Measurements from ENCODE around the gene PSG7.
A peak's percentile ranks its signal among the peaks of the same experiment; 100 is the strongest.
"Not testable (repeated sequence)": the region's sequence is repeated elsewhere in the genome, so short reads cannot be mapped to it uniquely, and the experiment has no call there.

PSG7 gene

GRCh38 chr19:42916931-42917330, 20.1 kb downstream of the PSG7 start:
- not testable (repeated sequence) for DNase-seq (ENCODE audit: low read depth in 2 of 2)

DNA sequence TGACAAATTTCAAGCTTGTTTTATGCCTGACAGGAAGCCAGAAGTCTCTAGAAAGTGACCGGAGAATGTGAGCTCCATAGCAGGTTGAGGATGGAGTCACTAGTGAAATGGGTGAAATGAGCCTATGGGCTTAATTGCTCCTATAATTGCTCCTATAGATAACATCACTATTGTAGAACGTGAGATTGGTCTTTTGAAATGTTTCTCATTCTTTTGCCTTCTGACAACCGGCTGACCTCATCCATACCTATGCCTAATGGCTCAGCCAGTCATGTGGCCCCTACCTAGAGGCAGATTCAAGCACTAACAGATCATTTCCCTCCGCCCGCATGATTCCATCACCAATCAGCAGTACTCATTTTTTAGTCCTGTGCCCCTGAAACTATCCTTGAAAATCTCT, 23.5 kb downstream of the PSG7 start:
- not testable (repeated sequence) for DNase-seq (ENCODE audit: low read depth in 2 of 2)

DNA sequence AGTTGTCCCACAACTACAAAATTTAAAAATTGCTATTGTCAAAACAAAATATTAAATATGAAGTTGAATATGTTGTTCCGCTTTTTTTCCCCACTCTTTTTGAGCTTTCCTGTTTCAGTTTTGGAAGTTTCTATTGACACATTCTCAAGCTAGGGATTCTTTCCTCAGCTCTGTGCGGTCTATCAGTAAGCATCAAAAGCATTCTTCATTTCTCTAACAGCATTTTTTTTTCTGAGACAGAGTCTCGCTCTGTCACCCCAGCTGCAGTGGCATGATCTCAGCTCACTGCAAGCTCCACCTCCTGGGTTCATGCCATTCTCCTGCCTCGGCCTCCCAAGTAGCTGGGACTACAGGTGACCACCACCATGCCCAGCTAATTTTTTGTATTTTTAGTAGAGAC, 24.1 kb downstream of the PSG7 start:
- DNase-seq (ENCODE audit: low read depth in 2 of 2): not testable (repeated sequence)

GRCh38 chr19:42911731-42912130, 25.3 kb downstream of the PSG7 start:
- DNase-seq (ENCODE audit: low read depth in 2 of 2): not testable (repeated sequence)

DNA sequence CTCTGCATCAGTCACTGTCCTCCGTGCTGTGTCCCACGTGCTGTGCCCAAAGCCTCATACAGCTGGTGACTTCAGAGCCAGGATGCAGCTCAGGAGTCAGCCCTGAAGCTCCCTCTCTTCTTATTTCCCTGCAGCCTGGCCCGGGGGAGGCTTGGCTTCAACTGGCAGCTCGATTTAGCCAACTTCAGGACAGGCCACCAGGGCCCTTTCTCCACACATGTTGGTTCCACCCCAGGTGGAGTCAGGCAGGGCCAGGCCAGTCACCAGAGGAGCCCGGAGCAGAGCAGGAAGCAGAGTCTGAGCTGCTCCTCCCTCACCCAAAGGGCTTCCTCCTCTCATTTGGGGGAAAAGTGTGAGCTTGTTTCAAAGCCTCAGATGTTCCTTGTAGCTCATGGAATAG, 30.8 kb downstream of the PSG7 start:
- not testable (repeated sequence) for DNase-seq (ENCODE audit: low read depth in 2 of 2)

GRCh38 chr19:42900561-42900960, 36.4 kb downstream of the PSG7 start:
- DNase-seq (ENCODE audit: low read depth in 2 of 2): not testable (repeated sequence)

DNA sequence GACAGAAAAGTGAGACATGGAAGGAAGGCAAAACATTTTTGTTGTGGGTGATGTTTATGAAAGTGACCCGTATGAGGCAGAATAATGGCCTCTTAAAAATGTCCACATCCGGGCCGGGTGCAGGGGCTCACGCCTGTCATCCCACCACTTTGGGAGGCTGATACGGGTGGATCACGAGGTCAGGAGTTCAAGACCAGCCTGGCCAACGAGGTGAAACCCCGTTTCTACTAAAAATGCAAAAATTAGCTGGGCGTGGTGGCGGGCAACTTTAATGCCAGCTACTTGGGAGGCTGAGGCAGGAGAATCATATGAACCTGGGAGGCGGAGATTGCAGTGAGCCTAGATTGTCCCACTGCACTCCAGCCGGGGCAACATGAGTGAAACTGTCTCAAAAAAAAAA, 37.3 kb downstream of the PSG7 start:
- DNase-seq (ENCODE audit: low read depth in 2 of 2): not testable (repeated sequence)

- not testable (repeated sequence) for DNase-seq (ENCODE audit: low read depth in 2 of 2)
These were observed 37.9 kb downstream of the PSG7 start for GRCh38 chr19:42899110-42899509.

GRCh38 chr19:42898656-42899055, 38.4 kb downstream of the PSG7 start:
- not testable (repeated sequence) for DNase-seq (ENCODE audit: low read depth in 2 of 2)

GRCh38 chr19:42897729-42898128, 39.3 kb downstream of the PSG7 start:
- not testable (repeated sequence) for DNase-seq (ENCODE audit: low read depth in 2 of 2)

- DNase-seq (ENCODE audit: low read depth in 2 of 2): not testable (repeated sequence)
These were observed 46.6 kb downstream of the PSG7 start for GRCh38 chr19:42890446-42890845.

- peak; percentile 13 to 16 for DNase-seq (ENCODE audit: low read depth in 2 of 2)
These were observed 49.0 kb downstream of the PSG7 start for GRCh38 chr19:42887876-42888445.

DNA sequence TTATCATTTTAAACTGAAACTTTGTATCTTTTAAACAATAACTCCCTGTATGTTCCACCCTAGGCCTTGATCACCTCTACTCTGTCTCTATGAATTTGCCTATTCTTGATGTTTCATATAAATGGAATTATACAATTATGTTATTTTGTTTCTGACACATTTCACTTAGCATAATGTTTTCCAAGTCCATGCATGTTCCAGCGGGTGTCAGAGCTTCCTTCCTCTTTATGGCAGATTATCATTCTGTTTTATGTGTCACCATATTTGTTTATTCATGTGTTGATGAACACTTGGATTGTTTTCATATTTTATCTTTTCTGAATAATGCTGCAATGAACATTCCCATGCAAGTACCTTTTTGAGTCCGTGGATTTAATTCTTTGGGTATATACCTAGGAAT, 54.3 kb downstream of the PSG7 start:
- not testable (repeated sequence) for DNase-seq (ENCODE audit: low read depth in 2 of 2)

DNA sequence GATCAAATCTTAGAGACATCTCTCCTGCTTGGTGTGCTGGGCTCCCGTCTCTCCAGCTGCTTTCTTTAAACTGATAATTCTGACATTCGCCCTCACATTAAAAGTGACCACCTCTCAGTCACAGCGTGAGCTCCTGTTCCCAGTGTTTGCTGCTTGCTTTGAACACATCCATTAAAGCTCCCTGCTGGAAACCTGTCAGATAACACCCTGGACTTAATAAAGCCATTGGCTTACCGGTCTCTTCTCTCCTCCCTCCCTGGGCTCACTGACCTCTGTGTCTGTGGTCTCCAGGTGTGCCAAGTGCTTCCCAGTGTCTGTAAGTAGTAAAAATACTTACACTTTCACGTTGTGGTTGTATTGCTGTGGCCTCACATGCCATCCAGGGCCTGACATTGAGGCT, 55.0 kb downstream of the PSG7 start:
- not testable (repeated sequence) for DNase-seq (ENCODE audit: low read depth in 2 of 2)

- not testable (repeated sequence) for DNase-seq (ENCODE audit: low read depth in 2 of 2)
These were observed 55.7 kb downstream of the PSG7 start for GRCh38 chr19:42881279-42881678.

GRCh38 chr19:42880621-42881020, 56.4 kb downstream of the PSG7 start:
- not testable (repeated sequence) for DNase-seq (ENCODE audit: low read depth in 2 of 2)

GRCh38 chr19:42879613-42880012, 57.4 kb downstream of the PSG7 start, which contains the start of gene PSG1:
TSS of gene PSG1 (minus strand) at chr19:42879713. CDS start at chr19:42879581, 132 bp downstream.
- DNase-seq (ENCODE audit: low read depth in 2 of 2): no peak

GRCh38 chr19:42876596-42876995, 60.4 kb downstream of the PSG7 start:
- DNase-seq (ENCODE audit: low read depth in 2 of 2): not testable (repeated sequence)

GRCh38 chr19:42875881-42876280, 61.1 kb downstream of the PSG7 start:
- not testable (repeated sequence) for DNase-seq (ENCODE audit: low read depth in 2 of 2)

DNA sequence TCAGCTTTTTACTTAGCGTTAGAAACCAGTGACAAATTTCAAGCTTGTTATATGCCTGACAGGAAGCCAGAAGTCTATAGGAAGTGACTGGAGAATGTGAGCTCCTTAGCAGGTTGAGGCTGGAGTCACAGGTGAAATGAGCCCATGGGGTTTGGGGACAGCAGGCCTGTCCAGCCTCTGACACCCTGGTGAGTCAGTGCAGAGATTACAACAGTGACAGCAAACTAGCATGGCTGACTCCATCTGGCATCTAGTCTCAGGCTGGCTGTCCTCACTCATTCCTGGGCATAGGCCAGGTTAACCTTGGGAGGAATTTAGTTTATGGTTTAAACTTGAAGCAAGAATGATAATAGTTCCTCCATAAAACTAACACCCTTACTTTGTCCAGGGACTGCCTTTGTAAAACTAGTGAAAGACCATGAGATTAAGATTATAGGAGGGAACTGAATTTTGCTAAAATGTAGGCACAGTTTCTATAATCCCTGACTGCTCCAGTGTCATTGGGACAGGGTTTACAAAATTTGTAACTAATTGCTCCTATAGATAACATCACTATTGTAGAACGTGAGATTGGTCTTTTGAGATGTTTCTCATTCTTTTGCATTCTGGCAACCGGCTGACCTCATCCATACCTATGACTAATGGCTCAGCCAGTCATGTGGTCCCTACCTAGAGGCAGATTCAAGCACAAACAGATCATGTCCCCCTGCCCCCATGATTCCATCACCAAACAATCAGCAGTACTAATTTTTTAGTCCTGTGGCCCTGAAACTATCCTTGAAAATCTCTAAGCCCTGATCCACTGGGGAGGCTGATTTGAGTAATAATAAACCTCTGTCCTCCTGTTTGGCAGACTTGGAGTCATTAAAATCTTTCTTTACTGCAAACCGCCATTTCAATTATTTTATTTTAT, 61.9 kb downstream of the PSG7 start:
- peak; percentile 26 to 44 for DNase-seq (ENCODE audit: low read depth in 2 of 2)

- DNase-seq (ENCODE audit: low read depth in 2 of 2): not testable (repeated sequence)
These were observed 62.9 kb downstream of the PSG7 start for GRCh38 chr19:42874136-42874535.

All from fibroblast of skin of left quadriceps (primary cell).